ENCODE results near the gene GLRX3. TPM values are rescaled to one million over a fixed set of nuclear protein-coding genes. Genes with fewer than 3 reads are reported as not detected.

Gene GLRX3
- total RNA-seq, 6 experiments from 2014 or later = 23.5 to 50.6 (median 33.4) TPM

- WGBS (ENCODE audit: insufficient coverage, low coverage, low lambda C conversion rate, missing lambda C conversion rate) = no CpG with 5 or more reads among the region's 7 CpGs
These were observed 41.1 kb downstream of the GLRX3 start for GRCh38 chr10:130177250-130177649.

GRCh38 chr10:130179640-130180039 lies 43.4 kb downstream of the GLRX3 start:
- no peaks in the 10 kb centered on the region for H3K9me3 ChIP-seq
- intact Hi-C loops (cut with DNase I) = loop anchor here in 1 of 2 donors (10.0 kb wide), 1 partner anchor 1695 kb away; no protein-coding TSS in a partner anchor
- no peaks in the 10 kb centered on the region for H3K4me1 ChIP-seq
- H3K27ac ChIP-seq = no peak overlapping the region
- no peaks in the 10 kb centered on the region for H3K27me3 ChIP-seq
- H3K4me3 ChIP-seq = no peak overlapping the region
- H3K36me3 ChIP-seq = peaks cover 0 to 49% (median 9%) of the 10 kb centered on the region in 4 donors
- WGBS (ENCODE audit: insufficient coverage, low coverage, low lambda C conversion rate, missing lambda C conversion rate) = 28% methylated on average over 4 of the region's 4 CpGs
- no peak for TF ChIP-seq POLR2A (IDR thresholded peaks at IDR 0.05)
- TF ChIP-seq, protein P1, sequence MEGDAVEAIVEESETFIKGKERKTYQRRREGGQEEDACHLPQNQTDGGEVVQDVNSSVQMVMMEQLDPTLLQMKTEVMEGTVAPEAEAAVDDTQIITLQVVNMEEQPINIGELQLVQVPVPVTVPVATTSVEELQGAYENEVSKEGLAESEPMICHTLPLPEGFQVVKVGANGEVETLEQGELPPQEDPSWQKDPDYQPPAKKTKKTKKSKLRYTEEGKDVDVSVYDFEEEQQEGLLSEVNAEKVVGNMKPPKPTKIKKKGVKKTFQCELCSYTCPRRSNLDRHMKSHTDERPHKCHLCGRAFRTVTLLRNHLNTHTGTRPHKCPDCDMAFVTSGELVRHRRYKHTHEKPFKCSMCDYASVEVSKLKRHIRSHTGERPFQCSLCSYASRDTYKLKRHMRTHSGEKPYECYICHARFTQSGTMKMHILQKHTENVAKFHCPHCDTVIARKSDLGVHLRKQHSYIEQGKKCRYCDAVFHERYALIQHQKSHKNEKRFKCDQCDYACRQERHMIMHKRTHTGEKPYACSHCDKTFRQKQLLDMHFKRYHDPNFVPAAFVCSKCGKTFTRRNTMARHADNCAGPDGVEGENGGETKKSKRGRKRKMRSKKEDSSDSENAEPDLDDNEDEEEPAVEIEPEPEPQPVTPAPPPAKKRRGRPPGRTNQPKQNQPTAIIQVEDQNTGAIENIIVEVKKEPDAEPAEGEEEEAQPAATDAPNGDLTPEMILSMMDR (IDR thresholded peaks at IDR 0.05) = peak in 3 of 4 donors; percentile 19 to 38 (median 29)
- peak; percentile 43 to 70 (median 54) for ATAC-seq
- no peak for DNase-seq

More at GRCh38 chr10:130177250-130177649, 41.1 kb downstream of the GLRX3 start:
- H3K4me3 ChIP-seq = no peak overlapping the region
- intact Hi-C loops (cut with DNase I) = no loop called here
- H3K27me3 ChIP-seq = no peaks in the 10 kb centered on the region
- no peak overlapping the region for H3K27ac ChIP-seq
- TF ChIP-seq, protein P1 (IDR thresholded peaks at IDR 0.05) = no peak
- no peak for TF ChIP-seq POLR2A (IDR thresholded peaks at IDR 0.05)
- H3K4me1 ChIP-seq = no peaks in the 10 kb centered on the region
- H3K36me3 ChIP-seq = peaks cover 0 to 35% (median 9%) of the 10 kb centered on the region in 4 donors
- ATAC-seq (no peak), DNase-seq (no peak)
- no peaks in the 10 kb centered on the region for H3K9me3 ChIP-seq

GRCh38 chr10:130180416-130180815 lies 44.2 kb downstream of the GLRX3 start:
- Histone ChIP-seq H3K4me1 (no peaks in the 10 kb centered on the region), H3K27ac (no peak overlapping the region), H3K27me3 (no peaks in the 10 kb centered on the region), H3K9me3 (no peaks in the 10 kb centered on the region), H3K36me3 (peaks cover 0 to 47% (median 9%) of the 10 kb centered on the region in 4 donors), H3K4me3 (no peak overlapping the region)
- intact Hi-C loops (cut with DNase I) = loop anchor here in 1 of 2 donors (10.0 kb wide), 1 partner anchor 1694 kb away; no protein-coding TSS in a partner anchor
- no peak for ATAC-seq
- DNase-seq = no peak
- WGBS (ENCODE audit: insufficient coverage, low coverage, low lambda C conversion rate, missing lambda C conversion rate) = 86% methylated on average over 1 of the region's 1 CpG
- TF ChIP-seq POLR2A (IDR thresholded peaks at IDR 0.05) = no peak
- TF ChIP-seq, protein P1 (IDR thresholded peaks at IDR 0.05) = no peak

GRCh38 chr10:130181858-130182257 lies 45.7 kb downstream of the GLRX3 start:
- Histone ChIP-seq H3K4me1 (no peaks in the 10 kb centered on the region), H3K27ac (no peak overlapping the region), H3K4me3 (no peak overlapping the region), H3K36me3 (peaks cover 0 to 36% (median 9%) of the 10 kb centered on the region in 4 donors), H3K9me3 (no peaks in the 10 kb centered on the region), H3K27me3 (no peaks in the 10 kb centered on the region)
- DNase-seq = no peak
- 96% methylated on average over 2 of the region's 5 CpGs for WGBS (ENCODE audit: insufficient coverage, low coverage, low lambda C conversion rate, missing lambda C conversion rate)
- intact Hi-C loops (cut with DNase I) = loop anchor here in 1 of 2 donors (10.0 kb wide), 1 partner anchor 1693 kb away; no protein-coding TSS in a partner anchor
- TF ChIP-seq, protein P1 (IDR thresholded peaks at IDR 0.05) = no peak
- TF ChIP-seq POLR2A (IDR thresholded peaks at IDR 0.05) = no peak
- no peak for ATAC-seq

Measured in right lobe of liver (tissue), 6 donors.